GM18520 (cell line): ENCODE data around the gene TMEM140.
"Not testable (repeated sequence)": the region's sequence is repeated elsewhere in the genome, so short reads cannot be mapped to it uniquely, and the experiment has no call there.

Source experiments
- ATAC-seq: cut with Tn5 transposase; IDR thresholded peaks from one replicate; pipeline ENCODE4 v1.9.1; 2021; ENCODE audit not compliant: unreplicated experiment

TMEM140 gene

GRCh38 chr7:135211946-135212685, 64.2 kb downstream of the TMEM140 start:
- ATAC-seq: not testable (repeated sequence)

DNA sequence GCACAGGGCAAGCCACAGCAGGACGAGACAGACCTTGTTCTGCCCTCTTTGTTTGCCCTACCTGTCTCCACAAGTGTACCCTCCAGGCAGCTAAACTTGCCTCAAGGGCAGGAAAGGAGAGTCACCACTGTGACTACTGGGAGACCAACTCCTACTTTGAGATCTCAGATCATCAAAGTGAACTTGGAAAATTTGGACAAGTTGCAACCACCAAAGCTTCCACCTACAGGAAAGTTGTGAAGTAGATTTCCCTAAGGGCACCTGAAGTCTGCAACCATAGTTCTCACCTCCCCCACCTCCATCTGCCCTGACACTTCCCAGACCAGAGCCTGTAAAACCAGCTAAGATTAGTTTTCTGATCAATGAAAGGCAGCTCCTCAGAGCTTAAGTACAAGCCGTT, 66.0 kb downstream of the TMEM140 start:
- no peak for ATAC-seq

- ATAC-seq: no peak
Observed at GRCh38 chr7:135215180-135215579, 67.3 kb downstream of the TMEM140 start.

- ATAC-seq: no peak
Observed at GRCh38 chr7:135215698-135216097, 67.8 kb downstream of the TMEM140 start.
